Panc1 (cell line): ENCODE data around the gene R3HDML. TPM values are rescaled to one million over a fixed set of nuclear protein-coding genes. Genes with fewer than 3 reads are reported as not detected.
"Not testable (repeated sequence)": the region's sequence is repeated elsewhere in the genome, so short reads cannot be mapped to it uniquely, and the experiment has no call there.

Experiments
- ATAC-seq: fragments of 200-7000 bp; cut with Tn5 transposase; 2 replicates; pipeline ENCODE4 v1.9.1; 2020; ENCODE audit warnings: mild to moderate bottlenecking, moderate library complexity
- BruUV-seq: library from RNA; stranded (reverse); fragments of 400-500 nt; replicated peaks from 2 replicates; lab custom pipeline; 2021; lab: Mats Ljungman, UMichigan
- CTCF ChIA-PET: fragments of 300-600 bp; sonication (Branson Sonifier 250); formaldehyde crosslinking; loops from one replicate; lab custom pipeline; 2022; ENCODE audit warnings: antibody characterized with exemption; lab: Charles Lee
- POLR2A ChIA-PET: fragments of 300-600 bp; sonication (Branson Sonifier 250); formaldehyde crosslinking; loops from one replicate; lab custom pipeline; 2022; ENCODE audit warnings: antibody characterized with exemption; lab: Charles Lee
- DNase-seq: peaks from one replicate; pipeline ENCODE4 v3.0.0-alpha.2; 2010; ENCODE audit warnings: low read depth, low spot score
- H3K27ac ChIP-seq: 2 replicates; pipeline ENCODE4 v1.5.1; 2011; ENCODE audit warnings: mild to moderate bottlenecking, low read length, inconsistent platforms
- H3K27me3 ChIP-seq: fragments of 200-500 bp; sonication (Bioruptor generic); 2 replicates; pipeline ENCODE4 v1.6.0; 2014; ENCODE audit warnings: low read length, inconsistent platforms; ENCODE audit not compliant: control insufficient read depth, insufficient read depth
- H3K36me3 ChIP-seq: fragments of 200-500 bp; sonication (Bioruptor generic); 2 replicates; pipeline ENCODE4 v1.5.1; 2014; ENCODE audit warnings: inconsistent platforms, mild to moderate bottlenecking, low read length, moderate library complexity; ENCODE audit not compliant: control insufficient read depth, insufficient read depth
- H3K4me1 ChIP-seq: 2 replicates; pipeline ENCODE4 v1.5.1; 2011; ENCODE audit warnings: inconsistent platforms, mild to moderate bottlenecking, low read length, moderate library complexity; ENCODE audit not compliant: control insufficient read depth, insufficient read depth
- H3K4me3 ChIP-seq, 2 experiments: 2 replicates each; pipeline ENCODE4 v1.5.1; 2011 to 2012; ENCODE audit warnings: low read depth in 2 of 2, low read length in 2 of 2, mild to moderate bottlenecking in 2 of 2, inconsistent platforms in 1 of 2, moderate library complexity in 1 of 2
- H3K9me3 ChIP-seq: fragments of 200-500 bp; sonication (Bioruptor generic); 2 replicates; pipeline ENCODE4 v1.5.1; 2014; ENCODE audit warnings: low read depth, mild to moderate bottlenecking, inconsistent platforms, low read length, moderate library complexity; ENCODE audit not compliant: control insufficient read depth, insufficient read depth
- POLR2AphosphoS5 ChIP-seq: IDR thresholded peaks from 2 replicates; pipeline ENCODE4 v1.6.1; 2012; ENCODE audit warnings: mild to moderate bottlenecking, low read depth, low read length, moderate library complexity
- SIN3A ChIP-seq: IDR thresholded peaks from 2 replicates; pipeline ENCODE4 v1.6.1; 2012; ENCODE audit warnings: low read depth, mild to moderate bottlenecking, low read length, moderate library complexity, borderline replicate concordance; ENCODE audit not compliant: insufficient read depth
- TCF7L2 ChIP-seq: IDR thresholded peaks from 2 replicates; pipeline ENCODE4 v1.6.1; 2011; ENCODE audit warnings: mild to moderate bottlenecking, low read depth, low read length, inconsistent platforms
- in situ Hi-C: cut with HindIII; loops from 2 replicates; pipeline ENCODE4 v1.10.0; 2016; ENCODE audit warnings: low sequenced_read_pairs, low pct_unique_long_range_greater_than_20kb
- intact Hi-C: fragments of 100-400 bp; cut with micrococcal nuclease; formaldehyde crosslinking; loops from one replicate; pipeline ENCODE4 v1.10.0; 2022; ENCODE audit not compliant: unreplicated experiment
- total RNA-seq: library from RNA; stranded (reverse); gene quantifications from one replicate; pipeline ENCODE4 v1.2.1, GENCODE V29; 2021; ENCODE audit not compliant: unreplicated experiment
- TF ChIP-seq, protein P1 (sequence below): fragments of 450-650 bp; IDR thresholded peaks from 2 replicates; pipeline ENCODE4 v1.5.1; 2017; ENCODE audit warnings: mild to moderate bottlenecking
- TF ChIP-seq, protein P2 (sequence below), 2 experiments: IDR thresholded peaks; 2 replicates each; pipeline ENCODE4 v1.6.1; 2011 to 2012; ENCODE audit warnings: low read depth in 2 of 2, control low read depth in 1 of 2, low read length in 1 of 2, mild to moderate bottlenecking in 1 of 2, moderate library complexity in 1 of 2; ENCODE audit not compliant: insufficient read depth in 1 of 2

Gene R3HDML
- total RNA-seq, 1 experiment from 2014 or later = not detected

DNA sequence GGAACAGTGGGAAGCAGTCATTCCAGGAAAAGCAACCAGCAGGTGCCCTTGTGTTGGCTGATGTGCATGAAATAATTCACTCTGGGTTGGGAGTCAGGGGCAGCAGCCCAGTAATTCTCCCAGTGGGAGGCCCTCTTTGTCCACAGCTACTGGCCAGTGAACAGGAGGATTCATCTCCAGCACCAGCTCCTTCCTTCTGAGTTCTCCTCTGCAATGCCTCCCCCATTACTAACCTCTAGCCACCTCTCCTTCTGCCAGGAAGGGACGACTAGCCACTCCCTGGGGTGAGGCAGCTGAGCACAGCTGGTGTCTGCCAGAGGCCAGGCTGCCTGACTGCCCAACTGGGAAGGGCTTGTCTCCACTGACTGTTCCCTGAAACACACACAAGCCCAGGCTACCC lies 12.5 kb upstream of the R3HDML start:
- H3K4me1 ChIP-seq = no peaks in the 10 kb centered on the region
- no peaks in the 10 kb centered on the region for H3K36me3 ChIP-seq
- ChIA-PET CTCF (no interaction called here), POLR2A (no interaction called here)
- no peaks in the 10 kb centered on the region for H3K27me3 ChIP-seq
- H3K9me3 ChIP-seq = no peaks in the 10 kb centered on the region
- no peak for DNase-seq
- BruUV-seq = no TSS peak
- H3K27ac ChIP-seq = no peak overlapping the region
- ATAC-seq = peak; percentile 71
- in situ Hi-C loops = no loop called here
- intact Hi-C loops = no loop called here
- H3K4me3 ChIP-seq = no peak overlapping the region
- TF ChIP-seq, protein P1, sequence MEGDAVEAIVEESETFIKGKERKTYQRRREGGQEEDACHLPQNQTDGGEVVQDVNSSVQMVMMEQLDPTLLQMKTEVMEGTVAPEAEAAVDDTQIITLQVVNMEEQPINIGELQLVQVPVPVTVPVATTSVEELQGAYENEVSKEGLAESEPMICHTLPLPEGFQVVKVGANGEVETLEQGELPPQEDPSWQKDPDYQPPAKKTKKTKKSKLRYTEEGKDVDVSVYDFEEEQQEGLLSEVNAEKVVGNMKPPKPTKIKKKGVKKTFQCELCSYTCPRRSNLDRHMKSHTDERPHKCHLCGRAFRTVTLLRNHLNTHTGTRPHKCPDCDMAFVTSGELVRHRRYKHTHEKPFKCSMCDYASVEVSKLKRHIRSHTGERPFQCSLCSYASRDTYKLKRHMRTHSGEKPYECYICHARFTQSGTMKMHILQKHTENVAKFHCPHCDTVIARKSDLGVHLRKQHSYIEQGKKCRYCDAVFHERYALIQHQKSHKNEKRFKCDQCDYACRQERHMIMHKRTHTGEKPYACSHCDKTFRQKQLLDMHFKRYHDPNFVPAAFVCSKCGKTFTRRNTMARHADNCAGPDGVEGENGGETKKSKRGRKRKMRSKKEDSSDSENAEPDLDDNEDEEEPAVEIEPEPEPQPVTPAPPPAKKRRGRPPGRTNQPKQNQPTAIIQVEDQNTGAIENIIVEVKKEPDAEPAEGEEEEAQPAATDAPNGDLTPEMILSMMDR = no peak
- TF ChIP-seq POLR2AphosphoS5 (no peak), SIN3A (no peak), TCF7L2 (no peak)
- TF ChIP-seq, protein P2, sequence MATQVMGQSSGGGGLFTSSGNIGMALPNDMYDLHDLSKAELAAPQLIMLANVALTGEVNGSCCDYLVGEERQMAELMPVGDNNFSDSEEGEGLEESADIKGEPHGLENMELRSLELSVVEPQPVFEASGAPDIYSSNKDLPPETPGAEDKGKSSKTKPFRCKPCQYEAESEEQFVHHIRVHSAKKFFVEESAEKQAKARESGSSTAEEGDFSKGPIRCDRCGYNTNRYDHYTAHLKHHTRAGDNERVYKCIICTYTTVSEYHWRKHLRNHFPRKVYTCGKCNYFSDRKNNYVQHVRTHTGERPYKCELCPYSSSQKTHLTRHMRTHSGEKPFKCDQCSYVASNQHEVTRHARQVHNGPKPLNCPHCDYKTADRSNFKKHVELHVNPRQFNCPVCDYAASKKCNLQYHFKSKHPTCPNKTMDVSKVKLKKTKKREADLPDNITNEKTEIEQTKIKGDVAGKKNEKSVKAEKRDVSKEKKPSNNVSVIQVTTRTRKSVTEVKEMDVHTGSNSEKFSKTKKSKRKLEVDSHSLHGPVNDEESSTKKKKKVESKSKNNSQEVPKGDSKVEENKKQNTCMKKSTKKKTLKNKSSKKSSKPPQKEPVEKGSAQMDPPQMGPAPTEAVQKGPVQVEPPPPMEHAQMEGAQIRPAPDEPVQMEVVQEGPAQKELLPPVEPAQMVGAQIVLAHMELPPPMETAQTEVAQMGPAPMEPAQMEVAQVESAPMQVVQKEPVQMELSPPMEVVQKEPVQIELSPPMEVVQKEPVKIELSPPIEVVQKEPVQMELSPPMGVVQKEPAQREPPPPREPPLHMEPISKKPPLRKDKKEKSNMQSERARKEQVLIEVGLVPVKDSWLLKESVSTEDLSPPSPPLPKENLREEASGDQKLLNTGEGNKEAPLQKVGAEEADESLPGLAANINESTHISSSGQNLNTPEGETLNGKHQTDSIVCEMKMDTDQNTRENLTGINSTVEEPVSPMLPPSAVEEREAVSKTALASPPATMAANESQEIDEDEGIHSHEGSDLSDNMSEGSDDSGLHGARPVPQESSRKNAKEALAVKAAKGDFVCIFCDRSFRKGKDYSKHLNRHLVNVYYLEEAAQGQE (IDR thresholded peaks at IDR 0.05; ENCODE audit: insufficient read depth in 1 of 2, low read depth in 2 of 2, low read length in 1 of 2) = no peak

DNA sequence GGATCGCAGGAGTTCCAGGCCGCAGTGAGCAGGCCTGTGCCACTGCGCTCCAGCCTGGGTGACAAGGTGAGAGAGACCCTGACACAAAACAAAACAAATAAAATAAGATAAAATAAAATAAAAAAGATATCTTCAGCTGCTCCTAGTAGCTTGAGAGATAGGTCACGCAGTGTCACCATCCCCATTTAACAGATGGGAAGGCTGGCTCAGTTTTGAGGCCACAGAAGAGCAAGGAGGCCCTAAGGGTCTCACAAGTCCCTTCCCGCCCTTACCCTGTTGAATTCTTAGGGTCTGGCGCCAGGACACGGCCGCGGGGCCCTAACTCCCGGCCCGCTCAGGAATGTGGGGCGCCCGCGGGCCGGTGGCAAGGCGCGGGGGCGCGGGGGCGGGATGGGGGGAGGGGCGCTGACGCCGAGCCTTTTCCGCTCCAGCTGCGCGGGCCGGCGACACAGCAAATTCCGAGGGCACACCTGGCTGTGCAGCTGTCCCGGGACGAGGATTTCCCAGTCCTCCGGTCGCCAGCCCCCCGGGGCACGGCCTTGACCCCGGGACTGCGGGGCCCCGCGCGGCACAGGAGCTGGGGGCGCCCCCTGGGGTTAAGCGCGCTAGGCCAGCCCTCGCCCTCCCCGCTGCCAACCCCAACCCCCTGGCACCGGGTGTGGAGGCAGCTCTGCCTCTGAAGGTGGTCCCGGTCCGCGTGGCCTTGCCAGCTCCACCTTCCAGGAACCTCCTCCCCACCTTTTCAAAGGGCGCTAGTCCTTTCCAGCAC lies 10.3 kb upstream of the R3HDML start:
- Histone ChIP-seq H3K36me3 (no peaks in the 10 kb centered on the region), H3K9me3 (no peaks in the 10 kb centered on the region), H3K4me3 (peak overlapping the region; percentile 12 to 20; a peak in 2 of 4 replicates), H3K27ac (no peak overlapping the region), H3K4me1 (no peaks in the 10 kb centered on the region), H3K27me3 (no peaks in the 10 kb centered on the region)
- BruUV-seq = no TSS peak
- TF ChIP-seq, protein P1 = no peak
- no peak for TF ChIP-seq SIN3A
- no peak for TF ChIP-seq POLR2AphosphoS5
- TF ChIP-seq, protein P2 (IDR thresholded peaks at IDR 0.05; ENCODE audit: insufficient read depth in 1 of 2, low read depth in 2 of 2, low read length in 1 of 2) = no peak
- POLR2A ChIA-PET = interaction anchor here (0.6 kb wide), 1 partner anchor 22 kb away, joined by 3 read pairs; no protein-coding TSS in a partner anchor
- CTCF ChIA-PET = interaction anchor here (0.6 to 0.7 kb wide), 2 partner anchors 16 to 1871 kb away, joined by 3 to 4 read pairs; partner anchors contain the start of gene FITM2
- intact Hi-C loops (no loop called here), in situ Hi-C loops (no loop called here)
- DNase-seq (no peak), ATAC-seq (0 out of 2 replicates have a peak, but pooled peaks have one; percentile 15)

DNA sequence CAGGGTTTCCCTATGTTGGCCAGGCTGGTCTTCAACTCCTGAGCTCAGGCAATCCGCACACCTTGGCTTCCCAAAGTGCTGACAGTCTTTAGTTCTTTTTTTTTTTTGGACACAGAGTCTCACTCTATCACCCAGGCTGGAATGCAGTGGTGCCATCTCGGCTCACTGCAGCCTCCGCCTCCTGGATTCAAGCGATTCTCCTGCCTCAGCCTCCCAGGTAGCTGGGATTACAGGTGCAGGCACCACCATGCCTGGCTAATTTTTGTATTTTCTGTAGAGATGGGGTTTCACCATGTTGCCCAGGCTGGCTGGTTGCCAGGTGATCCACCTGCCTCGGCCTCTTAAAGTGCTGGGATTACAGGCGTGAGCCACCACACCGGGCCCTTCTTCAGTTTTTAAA lies 9.1 kb upstream of the R3HDML start:
- H3K27ac ChIP-seq, BruUV-seq, intact Hi-C loops, H3K4me1 ChIP-seq, ATAC-seq, H3K27me3 ChIP-seq, H3K4me3 ChIP-seq, CTCF ChIA-PET, in situ Hi-C loops, DNase-seq, H3K9me3 ChIP-seq, POLR2A ChIA-PET, H3K36me3 ChIP-seq: not testable (repeated sequence)
